NCI-H1436 (cell line): Measurements from ENCODE around the gene PGAM4.
"Not testable (repeated sequence)": the region's sequence is repeated elsewhere in the genome, so short reads cannot be mapped to it uniquely, and the experiment has no call there.

Source experiments
- DNase-seq: peaks from one replicate; lab custom pipeline; 2025; lab: John Stamatoyannopoulos, UW

PGAM4 gene

GRCh38 chrX:77969538-77969937 is at the start of gene PGAM4:
Gene PGAM4, minus strand, starts transcription at chrX:77969638. Its CDS starts 0 bp downstream, at chrX:77969638.
- DNase-seq, result no peak

GRCh38 chrX:78011846-78012245 is 42.4 kb upstream of the PGAM4 start:
- no peak for DNase-seq

DNA sequence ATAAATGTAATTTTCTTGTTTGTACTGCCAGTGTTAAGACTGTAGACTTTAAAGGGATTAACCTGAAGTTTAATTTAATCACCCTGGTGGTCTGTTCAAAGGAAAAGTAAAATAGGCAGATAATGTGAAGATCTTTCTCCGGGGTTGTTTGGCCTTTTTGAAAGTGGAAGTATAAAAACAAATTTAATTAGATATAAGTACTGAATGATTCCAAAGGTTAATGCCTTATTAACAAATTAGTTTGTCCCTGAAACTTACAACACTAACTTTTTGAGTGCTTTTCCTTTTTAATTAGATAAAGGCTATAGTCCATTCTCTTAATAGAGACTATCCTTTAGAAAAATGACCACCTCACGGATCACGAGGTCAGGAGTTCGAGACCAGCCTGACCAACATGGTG is 10.4 kb upstream of the PGAM4 start:
- no peak for DNase-seq

DNA sequence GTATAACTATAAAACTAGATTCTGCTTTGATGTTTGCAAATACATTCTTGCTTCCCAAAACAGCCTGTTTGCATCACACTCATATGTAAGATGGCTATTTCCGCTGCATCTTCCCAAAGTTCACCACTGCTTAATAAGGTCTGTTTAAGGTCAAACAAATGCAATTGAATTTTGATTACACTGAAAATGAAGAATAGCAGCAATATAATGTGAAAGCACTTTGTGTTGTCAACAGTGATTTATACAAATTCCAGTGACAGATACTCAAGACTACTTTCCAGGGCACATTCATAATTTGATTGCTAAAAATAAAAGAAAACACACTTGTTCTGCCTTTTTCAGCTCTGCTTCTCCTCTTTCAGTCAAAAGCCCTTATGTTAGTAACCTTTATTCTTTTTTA is 8.1 kb upstream of the PGAM4 start:
- no peak for DNase-seq

DNA sequence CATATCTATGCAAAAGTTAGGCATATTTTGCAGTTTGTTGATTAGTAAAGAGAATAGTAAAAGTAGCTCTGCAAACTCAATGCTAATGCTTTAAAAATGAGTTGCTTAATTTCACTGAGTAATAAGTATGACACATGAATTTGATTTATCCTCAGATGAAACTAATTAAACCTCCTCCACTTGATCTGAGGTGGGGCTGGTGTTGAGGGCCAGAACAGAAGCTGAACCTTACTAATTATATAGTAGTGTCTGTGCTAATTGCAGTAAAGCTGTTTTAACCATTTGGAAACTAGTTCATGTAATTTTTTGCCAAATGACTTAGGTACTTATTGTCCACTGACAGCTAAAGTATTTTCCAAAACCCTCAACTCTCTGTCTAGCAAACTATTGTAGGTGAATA is 7.7 kb upstream of the PGAM4 start:
- DNase-seq, result no peak

GRCh38 chrX:77975755-77976154 is 6.3 kb upstream of the PGAM4 start:
- DNase-seq, result no peak

- no peak for DNase-seq
Measured at GRCh38 chrX:77967631-77968030, 1.8 kb downstream of the PGAM4 start.

GRCh38 chrX:77966361-77966760 is 3.1 kb downstream of the PGAM4 start:
- DNase-seq, result no peak

DNA sequence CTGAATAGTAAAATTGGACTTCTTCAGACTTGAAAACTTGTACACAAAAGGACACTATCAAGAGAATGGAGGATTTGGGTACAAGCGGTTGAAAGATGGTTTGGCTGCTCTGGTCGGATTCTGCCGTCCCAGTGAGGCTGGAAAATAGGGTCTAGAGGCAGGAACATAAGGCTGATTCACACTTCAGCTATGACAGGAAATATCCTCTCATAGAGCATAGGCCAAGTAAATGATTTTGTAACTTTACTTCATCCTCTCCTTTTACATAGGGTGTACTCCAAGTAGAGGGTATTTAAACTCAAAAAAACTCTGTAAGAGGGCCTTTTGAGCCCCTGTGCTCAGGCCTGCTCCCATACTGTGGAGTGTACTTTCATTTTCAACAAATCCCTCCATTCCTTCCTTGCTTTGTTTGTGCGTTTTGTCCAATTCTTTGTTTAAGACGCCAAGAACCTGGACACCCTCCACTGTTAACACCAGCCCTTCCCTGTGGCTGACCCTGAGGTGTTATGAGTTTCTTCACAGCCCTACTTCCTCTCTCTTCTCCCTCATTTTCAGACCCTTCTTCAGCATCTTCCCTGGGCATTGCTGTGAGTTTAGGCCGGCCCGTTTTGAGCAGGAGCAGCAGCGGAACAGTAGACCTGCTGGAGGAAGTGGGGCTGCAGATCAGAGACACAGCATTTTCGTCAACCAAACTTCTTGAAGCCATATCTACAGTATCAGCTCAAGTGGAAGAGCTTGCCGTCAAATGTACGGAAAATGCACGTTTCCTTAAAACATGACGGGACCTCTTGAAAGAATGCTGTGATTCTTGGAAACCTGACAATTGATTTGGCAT is 7.2 kb downstream of the PGAM4 start:
- no peak for DNase-seq

GRCh38 chrX:77961063-77961462 is 8.4 kb downstream of the PGAM4 start:
- no peak for DNase-seq

DNA sequence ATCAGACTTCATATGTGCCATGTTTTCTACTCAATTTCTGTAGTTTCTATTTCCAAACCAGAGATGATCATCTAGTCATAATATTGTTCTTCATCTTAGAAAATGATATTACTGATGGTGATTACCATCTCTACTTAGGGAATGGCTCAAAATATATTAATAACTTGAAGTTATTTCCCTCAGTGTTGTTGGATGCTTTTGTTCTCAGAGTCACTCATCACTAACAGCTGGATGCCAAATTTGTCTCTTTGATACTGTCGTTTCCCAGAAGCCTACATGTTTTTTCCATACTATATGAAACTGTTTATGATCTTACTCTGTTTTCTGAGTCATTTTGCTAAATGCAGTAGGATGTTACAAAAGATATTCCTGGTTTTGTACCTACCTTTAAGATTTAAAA is 8.9 kb downstream of the PGAM4 start:
- no peak for DNase-seq

- DNase-seq, result no peak
Measured at GRCh38 chrX:77953708-77954107, 15.7 kb downstream of the PGAM4 start.

DNA sequence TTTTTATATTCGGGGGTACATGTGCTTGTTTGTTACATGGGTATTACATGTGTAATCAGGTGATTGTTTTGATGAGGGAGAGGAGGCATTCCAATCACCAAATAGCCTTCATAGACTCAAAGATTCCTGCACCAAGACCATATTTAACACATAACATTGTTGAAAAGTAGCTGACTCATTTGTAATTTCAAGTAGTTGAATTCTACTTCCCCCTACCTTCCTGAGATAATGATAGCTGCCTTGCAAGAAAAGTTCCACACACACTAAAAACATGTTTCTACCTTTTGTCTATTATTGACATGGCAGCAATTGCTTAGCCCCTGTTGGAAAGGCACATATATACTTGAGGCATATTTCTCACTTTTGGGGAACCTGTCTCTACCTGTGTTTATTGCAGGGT is 16.1 kb downstream of the PGAM4 start:
- DNase-seq, result no peak

DNA sequence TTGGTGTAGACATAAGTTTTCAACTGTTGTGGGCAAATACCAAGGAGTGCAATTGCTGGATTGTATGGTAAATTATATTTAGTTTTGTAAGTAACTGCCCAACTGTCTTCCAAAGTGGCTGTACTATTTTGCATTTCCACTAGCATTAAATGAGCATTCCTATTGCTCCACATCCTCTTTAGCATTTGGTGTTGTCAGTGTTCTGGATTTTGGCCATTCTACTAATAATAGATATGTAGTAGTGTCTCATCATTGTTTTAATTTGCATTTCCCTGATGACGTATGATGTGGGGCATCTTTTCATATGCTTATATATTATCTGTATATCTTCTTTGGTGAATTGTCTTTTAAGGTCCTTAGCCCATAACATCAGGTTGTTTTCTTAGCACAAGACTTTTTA is 17.3 kb downstream of the PGAM4 start:
- DNase-seq, result no peak

DNA sequence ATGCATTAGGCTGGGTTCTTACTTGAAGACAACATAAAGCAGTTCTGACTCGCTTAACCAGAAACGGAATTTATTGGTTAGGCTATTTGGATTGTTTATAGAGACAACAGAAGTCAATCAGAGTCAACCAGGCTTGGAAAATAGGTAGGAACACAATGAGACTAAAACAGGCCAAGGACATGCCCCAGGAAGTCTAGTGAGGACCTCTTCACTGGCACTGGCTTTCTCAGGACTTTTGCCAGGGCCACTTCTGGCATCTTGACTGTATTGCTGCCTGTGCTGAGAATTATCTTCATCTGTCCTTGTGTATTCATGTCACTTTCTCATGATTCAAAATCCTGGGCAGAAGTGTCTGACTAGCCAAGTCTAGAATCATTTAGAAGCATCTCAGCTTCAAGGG is 19.6 kb downstream of the PGAM4 start:
- DNase-seq, result no peak

GRCh38 chrX:77946571-77946970 is 22.9 kb downstream of the PGAM4 start:
- no peak for DNase-seq

- no peak for DNase-seq
Measured at GRCh38 chrX:77945910-77946545, 23.4 kb downstream of the PGAM4 start.

DNA sequence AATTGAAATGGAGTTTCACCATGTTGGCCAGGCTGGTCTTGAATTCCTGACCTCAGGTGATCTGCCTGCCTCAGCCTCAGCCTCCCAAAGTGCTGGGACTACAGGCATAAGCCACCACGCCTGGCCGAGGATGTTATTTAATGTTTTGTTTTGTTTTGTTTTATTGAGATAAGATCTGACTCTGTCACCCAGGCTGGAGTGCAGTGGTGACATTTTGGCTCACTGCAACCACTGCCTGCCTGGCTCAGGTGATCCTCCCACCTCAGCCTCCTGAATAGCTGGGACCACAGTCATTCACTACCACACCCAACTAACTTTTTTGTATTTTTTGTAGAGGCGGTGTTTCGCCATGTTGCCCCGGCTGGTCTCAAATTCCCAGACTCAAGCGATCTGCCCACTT is 24.4 kb downstream of the PGAM4 start:
- not testable (repeated sequence) for DNase-seq

DNA sequence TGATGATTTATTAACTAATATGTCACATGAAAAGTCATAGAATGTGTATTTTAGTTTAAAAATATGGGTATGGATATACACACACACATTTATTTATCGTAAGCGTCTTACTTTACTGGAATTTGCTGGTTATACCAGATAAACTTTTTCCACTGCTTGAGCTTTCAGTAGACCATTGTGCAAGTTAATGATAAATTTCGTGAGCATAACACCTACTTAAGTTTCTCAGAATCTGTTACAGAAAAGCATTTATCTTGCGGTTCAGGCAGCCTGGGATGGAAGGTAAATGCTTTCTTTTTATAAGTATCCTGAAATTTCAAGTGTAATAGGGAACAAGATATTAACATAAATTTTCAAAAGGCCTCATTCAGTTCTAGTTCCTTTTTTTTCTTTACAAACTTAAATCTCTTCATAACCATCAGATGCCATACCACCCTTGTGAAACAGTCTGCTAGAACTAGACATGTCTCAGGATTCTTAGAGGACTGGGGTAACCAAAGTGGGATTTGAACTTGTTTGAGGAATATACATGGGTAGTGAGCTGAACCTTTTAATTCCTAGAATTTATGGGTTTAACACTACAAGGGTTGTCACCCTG is 31.3 kb downstream of the PGAM4 start:
- no peak for DNase-seq

DNA sequence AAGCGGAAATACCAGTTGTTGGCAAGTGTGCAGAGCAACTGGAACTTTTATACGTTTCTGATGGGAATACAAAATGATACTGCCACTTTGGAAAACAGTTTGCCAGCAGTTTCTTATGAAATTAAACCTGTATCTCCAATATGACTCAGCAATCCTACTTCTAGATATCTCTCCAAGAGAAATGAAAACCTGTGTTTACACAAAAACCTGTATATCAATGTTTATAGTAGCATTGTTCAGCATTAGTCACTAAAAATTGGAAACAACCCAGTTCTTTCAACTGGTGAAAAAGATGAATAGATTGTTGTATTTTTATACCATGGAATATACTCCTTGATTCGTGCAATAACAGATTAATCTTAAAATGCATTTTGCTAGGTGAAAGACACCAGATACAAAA is 32.1 kb downstream of the PGAM4 start:
- no peak for DNase-seq

DNA sequence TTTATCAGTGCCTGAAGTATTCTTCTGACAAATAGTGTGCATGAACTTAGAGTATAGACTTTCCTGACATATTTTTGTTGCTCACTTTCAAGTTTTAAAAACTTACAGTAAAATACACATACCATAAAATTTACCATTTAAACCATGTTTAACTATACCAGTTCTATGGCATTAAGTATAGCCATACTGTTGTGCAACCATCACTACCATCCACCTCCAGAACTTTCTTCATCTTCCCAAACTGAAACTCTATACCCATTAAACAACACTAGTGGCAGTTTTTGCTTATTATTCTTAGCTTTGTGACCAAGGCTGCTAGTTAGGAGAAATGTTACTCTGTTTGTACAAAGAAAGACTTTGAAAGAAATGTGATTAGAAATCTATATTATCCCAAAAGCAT is 33.1 kb downstream of the PGAM4 start:
- DNase-seq, result no peak

- DNase-seq, result no peak
Measured at GRCh38 chrX:77935886-77936285, 33.6 kb downstream of the PGAM4 start.

DNA sequence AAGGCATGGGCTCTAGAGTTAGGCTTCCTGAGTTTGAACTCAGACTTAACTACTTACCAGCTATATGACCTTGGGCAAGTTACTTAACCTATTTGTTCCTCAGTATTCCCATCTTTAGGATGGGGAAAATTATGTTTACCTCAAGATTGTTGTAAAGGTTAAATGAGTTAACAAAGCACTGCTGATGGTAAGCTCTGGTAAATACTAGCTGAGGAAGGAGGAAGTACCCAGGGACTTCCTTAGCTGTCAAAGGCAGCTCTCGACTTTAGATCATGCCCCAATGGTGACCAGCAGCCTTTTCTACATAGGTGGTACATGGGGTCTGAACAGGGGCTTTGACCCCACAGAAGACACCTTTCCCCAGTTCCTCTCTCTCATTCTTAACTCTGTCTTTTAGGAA is 38.9 kb downstream of the PGAM4 start:
- no peak for DNase-seq
